Fibroblast of skin of left quadriceps (primary cell): ENCODE data around the gene XKR8.
A peak's percentile ranks its signal among the peaks of the same experiment; 100 is the strongest.

ENCODE experiments used
- DNase-seq, 2 experiments: peaks; one replicate each; pipeline ENCODE4 v3.0.0-alpha.2; 2013; ENCODE audit warnings: low read depth in 2 of 2

XKR8 gene, protein sequence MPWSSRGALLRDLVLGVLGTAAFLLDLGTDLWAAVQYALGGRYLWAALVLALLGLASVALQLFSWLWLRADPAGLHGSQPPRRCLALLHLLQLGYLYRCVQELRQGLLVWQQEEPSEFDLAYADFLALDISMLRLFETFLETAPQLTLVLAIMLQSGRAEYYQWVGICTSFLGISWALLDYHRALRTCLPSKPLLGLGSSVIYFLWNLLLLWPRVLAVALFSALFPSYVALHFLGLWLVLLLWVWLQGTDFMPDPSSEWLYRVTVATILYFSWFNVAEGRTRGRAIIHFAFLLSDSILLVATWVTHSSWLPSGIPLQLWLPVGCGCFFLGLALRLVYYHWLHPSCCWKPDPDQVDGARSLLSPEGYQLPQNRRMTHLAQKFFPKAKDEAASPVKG

GRCh38 chr1:27959792-27960603 lies at the start of gene XKR8:
Gene XKR8 (plus strand): TSS chr1:27959973. CDS start chr1:27960070, 97 bp downstream.
- peak; percentile 42 to 43 for DNase-seq

DNA sequence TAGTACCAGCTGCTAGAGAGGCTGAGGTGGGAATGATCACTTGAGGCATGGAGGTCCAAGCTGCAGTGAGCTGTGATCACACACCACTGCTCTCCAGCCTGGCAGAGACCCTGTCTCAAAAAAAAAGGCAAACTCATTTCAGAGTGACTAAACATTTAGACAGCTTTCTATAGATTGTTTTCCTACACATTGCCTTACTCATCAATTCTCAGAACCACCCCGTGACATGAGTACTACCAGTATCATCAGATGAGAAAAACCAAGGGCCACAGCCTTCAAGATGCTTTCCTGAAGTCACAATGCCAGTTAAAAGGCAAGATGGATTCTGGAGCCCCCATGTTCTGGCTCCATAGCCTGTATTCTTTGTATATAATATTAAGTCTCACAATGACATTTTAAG lies 47.3 kb upstream of the XKR8 start:
- DNase-seq, result no peak

DNA sequence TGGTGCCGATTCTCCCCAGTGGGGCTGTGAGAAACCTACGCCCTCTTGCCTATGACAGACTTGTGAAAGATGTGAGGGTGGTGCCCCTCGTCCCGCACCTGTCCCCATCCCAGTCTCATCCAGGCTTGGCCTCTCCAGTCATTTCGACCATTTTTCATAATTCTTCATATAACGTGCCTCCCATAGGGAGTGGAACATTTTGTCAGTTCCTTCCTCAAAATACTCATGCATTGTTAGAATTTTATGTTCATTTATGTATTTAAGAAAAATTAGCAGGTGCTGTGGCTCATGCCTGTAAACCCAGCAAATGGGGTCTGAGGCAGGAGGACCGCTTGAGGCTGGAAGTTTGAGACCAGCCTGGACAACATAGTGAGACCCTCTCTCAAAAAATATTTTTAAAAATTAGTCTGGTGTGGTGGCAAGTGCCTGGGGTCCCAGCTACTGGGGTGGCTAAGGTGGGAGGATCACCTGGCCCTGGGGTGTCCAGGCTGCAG lies 44.6 kb upstream of the XKR8 start:
- no peak for DNase-seq

GRCh38 chr1:27922272-27922671 lies 37.5 kb upstream of the XKR8 start:
- DNase-seq, result no peak

DNA sequence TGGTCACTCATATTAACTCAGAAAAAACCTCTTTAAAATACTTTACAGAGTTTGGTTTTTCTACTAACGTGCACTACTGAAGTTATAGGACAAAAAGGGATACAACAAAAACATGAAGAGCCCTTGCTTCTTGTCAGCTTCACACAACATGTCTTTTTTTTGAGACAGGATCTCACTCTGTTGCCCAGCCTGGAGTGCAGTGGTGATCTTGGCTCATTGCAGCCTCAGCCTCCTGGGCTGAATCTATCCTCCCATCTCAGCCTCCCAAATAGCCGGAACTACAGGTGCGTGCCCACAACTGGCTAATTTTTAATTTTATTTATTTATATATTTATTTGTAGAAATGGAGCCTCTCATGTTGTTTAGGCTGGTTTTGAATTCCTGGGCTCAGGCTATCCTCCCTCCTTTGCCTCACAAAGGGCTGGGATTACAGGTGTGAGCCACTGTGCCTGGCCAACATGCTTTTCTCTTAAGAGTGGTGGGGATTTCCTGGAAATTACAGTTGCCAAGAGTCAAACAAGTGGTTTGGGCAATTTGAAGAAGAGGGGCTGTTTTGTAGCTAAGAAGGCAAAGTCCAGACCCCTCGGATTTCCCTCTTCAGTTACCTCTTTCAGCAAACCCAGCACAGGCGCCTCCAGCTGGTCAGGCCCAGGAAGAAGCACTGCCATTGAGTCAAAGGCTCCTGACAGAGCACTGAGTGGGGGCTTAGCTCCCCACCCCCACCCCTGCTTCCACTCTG lies 31.4 kb upstream of the XKR8 start:
- DNase-seq, result no peak

DNA sequence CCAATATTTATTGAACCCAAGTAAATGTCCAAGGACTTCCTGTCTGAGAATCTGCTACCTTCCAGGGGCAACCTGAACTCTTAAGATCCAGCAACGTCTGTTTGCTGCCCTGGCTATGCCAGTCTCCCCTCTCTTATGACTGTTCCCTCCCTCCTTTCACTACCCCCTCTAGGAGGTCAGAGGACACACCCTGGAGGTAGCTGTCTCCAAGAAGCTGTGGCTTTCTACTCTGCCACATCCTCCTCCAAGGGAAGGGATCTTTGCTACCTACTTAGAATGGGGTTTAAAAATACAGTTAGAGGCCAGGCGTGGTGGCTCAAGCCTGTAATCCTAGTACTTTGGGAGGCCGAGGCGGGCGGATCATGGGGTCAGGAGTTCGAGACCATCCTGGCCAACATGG lies 28.6 kb upstream of the XKR8 start:
- no peak for DNase-seq

- no peak for DNase-seq
These were observed 28.0 kb upstream of the XKR8 start for GRCh38 chr1:27931759-27932158.

DNA sequence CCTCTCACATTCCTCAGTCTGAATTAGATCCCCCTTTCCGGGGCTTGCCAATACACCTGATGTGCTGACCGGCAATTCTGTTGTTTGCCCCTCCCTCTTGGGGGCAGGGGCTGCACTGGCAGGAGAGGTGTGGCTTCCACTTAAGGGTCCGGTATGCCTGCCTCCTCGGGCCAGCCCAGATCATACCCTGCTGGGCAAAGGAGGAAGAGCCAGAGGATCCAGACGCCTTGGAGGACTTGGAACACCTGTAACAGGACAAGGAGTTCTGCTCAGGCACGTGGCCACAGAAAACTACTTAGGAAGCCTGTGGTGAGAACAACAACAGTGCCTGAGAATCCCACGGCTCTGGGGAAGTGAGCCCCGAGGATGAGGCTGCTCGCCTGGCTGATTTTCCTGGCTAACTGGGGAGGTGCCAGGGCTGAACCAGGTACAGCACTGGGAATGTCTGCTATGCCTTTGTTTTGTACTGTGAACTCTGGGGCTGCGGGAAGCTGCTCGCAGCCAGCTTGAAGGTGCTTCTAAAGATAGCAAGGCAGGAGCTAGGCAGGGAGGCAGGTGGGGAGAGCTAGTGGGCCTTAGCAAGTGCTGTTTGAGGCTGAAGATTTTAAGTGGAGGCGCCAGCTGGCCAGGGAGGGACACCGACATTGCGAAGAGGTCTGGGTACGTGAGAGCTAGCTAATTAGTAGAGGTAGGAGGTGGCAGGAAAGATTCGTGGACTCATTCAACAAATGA lies 24.8 kb upstream of the XKR8 start, which contains the start of gene SMPDL3B:
SMPDL3B (plus strand) TSS at position 183 of the 732 bp plus-strand sequence; CDS start at position 367, 184 bp downstream.
- no peak for DNase-seq

GRCh38 chr1:27935721-27936120 lies 24.1 kb upstream of the XKR8 start:
- no peak for DNase-seq

DNA sequence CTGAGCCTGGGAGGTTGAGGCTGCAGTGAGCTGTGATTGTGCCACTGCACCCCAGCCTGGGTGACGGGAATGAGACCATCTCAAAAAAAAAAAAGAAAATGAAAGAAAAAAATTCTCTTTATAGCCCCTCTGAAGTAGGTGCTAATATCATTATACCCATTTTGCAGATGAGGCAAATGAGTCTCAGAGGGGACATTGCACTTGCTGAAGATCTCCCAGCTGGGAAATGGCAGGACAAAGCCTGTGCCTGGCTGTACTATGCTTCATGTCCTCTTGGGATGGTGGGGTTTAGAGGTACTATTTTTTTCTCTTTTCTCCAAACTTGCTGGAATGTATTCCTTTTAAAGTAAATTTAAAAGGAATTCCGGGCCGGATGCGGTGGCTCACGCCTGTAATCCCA lies 23.4 kb upstream of the XKR8 start:
- DNase-seq, result no peak

- DNase-seq, result no peak
These were observed 22.3 kb upstream of the XKR8 start for GRCh38 chr1:27937524-27937836.

DNA sequence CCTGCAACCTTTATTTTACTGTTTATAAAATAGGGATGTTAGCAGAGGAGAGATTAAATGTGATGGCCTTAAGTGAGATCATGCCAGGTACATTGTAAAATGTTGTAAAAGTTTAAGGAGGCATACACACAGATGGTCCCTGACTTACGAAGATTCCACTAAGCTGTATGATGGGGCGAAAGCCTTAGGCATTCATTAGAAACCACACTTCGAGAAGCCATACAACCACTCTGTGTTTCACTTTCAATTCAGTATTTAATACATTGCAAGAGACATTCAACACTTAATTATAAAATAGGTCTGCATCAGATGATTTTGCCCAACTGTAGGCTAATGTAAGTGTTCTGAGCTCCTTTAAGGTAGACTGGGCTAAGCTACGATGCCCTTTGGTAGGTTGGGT lies 21.3 kb upstream of the XKR8 start:
- no peak for DNase-seq

GRCh38 chr1:27940297-27940696 lies 19.5 kb upstream of the XKR8 start:
- no peak for DNase-seq

DNA sequence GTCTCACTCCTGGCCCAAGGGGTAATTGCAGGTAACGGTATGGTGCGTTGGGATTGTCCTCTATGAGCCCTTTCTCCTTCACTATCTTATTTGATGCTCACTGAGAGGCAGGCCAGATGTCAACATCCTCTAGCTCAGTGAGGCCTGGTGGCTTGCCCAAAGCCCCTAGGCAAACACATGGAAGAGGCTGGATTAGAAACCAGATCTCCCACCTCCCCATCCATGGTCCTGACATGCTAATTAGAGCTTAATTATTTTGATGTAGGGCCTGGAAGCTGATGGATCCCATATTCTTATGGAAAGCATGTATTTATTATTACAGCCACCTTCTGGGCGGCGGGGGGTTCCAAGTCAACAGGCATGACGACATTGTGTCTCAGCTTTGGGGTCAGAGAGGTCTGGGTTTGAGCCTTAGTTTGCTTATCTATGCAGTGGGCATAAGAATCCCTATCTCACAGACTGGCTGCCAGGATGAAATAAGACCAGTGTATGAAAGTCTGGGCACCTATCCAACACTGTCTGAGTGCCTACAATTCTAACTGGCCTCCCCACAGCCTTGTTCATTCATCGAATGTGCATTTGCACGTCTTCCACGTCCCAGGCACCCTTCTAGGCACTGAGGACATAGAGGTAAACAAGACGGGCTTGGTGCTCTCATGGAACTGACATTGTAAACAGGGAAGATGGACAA lies 18.8 kb upstream of the XKR8 start:
- DNase-seq, result no peak

GRCh38 chr1:27941671-27942540 lies 17.9 kb upstream of the XKR8 start:
- no peak for DNase-seq

- no peak for DNase-seq
These were observed 14.8 kb upstream of the XKR8 start for GRCh38 chr1:27945020-27945419.

DNA sequence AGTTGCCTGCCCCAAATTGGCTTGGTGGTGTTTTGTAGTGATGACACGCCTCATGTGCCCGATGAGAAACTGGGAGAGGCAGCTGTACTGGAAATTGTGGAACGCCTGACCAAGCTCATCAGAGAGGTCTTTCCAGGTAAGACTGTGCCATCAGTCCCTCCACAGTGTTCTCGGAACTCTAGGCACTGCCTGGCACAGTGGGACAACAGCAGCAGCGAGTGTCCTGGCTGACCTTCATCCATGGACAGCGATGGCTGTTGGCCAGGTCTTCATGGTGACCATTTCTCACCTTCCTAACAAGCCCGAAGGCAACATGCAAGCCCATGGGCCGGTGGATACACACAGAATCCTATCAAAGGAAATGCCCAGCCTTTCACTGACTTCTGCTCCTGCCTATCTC lies 10.7 kb upstream of the XKR8 start:
- DNase-seq, result no peak

DNA sequence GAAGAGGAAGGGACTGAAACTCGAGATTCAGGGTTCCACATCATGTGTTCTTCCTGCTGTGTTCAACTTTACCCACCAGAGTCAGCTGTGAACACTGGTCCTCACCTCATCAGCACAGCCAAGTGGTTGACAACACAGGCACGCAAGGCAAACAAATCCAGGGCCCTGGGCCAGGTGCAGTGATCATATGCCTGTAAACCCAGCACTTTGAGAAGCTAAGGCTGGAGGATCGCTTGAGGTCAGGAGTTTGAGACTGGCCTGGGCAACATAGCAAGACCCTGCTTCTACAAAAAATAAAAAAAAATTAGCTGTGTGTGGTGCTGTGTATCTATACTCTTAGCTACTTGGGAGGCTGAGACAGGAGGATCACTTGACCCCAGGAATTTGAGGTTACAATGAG lies 8.4 kb upstream of the XKR8 start:
- DNase-seq, result no peak

- no peak for DNase-seq
These were observed 7.6 kb upstream of the XKR8 start for GRCh38 chr1:27952147-27952546.

- no peak for DNase-seq
These were observed 5.6 kb upstream of the XKR8 start for GRCh38 chr1:27954186-27954585.
